GM18858 (cell line): ENCODE measurements around the gene MID1.

Source experiments
- ATAC-seq: cut with Tn5 transposase; IDR thresholded peaks from one replicate; pipeline ENCODE4 v1.9.1; 2021; ENCODE audit not compliant: unreplicated experiment

MID1 gene

GRCh38 chrX:10533696-10534365, 86.6 kb downstream of the MID1 start:
- ATAC-seq, result no peak

DNA sequence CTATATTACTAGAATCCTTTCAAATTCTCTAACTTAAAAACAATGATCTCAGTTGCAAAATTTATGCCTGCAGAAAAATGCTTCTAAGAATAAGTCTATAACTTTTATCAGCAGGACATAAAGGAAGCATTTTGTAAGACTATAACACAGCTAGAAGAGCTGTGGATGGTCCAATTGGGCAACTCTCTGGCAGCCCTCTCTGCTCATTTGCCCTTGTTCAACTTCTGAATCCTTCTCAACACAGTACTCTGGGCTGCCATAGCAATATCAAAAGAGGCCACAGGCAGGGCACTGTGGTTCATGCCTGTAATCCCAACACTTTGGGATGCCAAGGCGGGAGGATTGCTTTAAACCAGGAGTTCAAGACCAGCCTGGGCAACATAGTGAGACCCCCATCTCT, 88.5 kb downstream of the MID1 start:
- ATAC-seq, result no peak

GRCh38 chrX:10529344-10529743, 91.0 kb downstream of the MID1 start:
- no peak for ATAC-seq

GRCh38 chrX:10526451-10526850, 93.9 kb downstream of the MID1 start:
- ATAC-seq, result no peak

DNA sequence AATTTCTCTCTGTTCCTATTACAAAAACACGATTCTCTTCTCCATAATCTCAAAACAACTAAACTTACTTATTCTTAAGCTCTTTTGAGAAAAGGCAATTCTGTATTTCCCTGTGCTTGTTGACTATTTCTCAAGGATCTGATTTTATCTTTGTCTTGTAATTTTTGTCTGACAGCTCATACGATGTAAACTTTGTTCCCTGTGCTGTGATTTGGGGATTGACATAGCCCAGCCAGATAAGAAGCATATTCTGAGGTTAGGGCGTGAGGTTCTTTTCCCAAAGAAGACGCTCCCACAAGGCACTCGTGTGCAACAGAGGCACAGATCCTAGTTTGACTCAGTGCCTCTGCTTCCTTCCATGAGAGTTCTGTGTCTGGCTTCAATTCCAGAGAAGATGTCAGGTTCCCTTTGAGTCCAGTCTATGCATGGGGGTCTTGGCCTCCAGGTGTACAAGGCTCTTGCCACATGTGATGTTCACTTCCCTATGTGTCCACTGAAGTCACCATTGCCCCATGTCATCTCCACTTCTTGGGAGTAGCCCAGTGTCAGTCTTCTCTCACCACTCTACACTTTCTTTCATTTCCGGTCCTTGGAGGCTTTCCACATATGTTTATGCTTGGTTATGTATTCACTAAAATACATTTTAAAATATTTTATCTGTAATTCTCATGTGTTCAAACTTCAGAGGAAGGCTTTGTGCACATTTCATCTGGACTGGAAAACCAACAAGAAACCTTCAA, 94.8 kb downstream of the MID1 start:
- no peak for ATAC-seq

DNA sequence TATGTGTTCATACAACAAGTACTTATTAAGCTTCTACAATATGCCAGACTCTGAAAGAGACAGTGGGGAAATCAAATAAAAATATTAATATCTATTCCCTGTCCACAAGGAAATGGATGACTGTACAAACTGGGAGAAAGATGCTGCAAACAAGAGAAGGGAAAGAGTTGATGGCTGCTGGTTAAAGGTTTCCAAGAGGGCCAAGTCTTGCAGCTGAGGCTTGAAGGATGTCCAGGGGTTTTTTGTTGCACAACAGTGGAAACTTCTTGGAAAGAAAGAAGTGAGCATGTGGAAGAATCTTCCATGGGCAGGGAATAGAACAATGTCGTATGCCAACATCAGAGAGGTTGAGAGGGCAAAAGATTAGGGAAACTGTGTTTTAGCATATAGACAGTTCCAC, 95.8 kb downstream of the MID1 start:
- no peak for ATAC-seq

- no peak for ATAC-seq
These were observed 100.6 kb downstream of the MID1 start for GRCh38 chrX:10519761-10520160.

- ATAC-seq, result no peak
These were observed 101.1 kb downstream of the MID1 start for GRCh38 chrX:10519278-10519677.

- ATAC-seq, result no peak
These were observed 102.3 kb downstream of the MID1 start for GRCh38 chrX:10518073-10518472.

DNA sequence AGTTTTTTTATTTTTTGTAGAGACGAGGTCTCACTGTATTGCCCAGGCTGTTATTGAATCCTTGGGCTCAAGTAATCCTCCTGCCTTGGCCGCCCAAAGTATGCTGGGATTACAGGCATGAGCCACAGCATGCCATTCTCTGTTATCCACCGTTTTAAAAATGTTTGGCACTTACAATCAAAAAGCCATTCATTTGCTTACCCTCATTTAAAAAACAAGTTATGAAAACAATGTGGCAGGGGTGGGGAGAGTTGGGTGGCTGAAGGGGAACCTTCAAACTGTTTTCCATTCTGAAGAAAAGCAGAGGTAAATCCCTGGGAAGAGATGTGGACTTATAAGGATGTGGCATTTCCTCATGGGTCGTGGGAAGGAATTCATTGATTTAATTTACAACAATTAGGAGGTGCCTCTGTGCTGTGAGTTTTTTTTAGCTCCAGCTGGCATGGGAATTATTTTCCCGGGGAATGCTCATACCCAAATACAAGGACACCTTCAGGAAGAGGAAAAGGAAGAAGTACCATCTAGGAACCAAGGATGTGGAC, 103.5 kb downstream of the MID1 start:
- ATAC-seq, result no peak

GRCh38 chrX:10514891-10515290, 105.5 kb downstream of the MID1 start:
- ATAC-seq, result no peak

DNA sequence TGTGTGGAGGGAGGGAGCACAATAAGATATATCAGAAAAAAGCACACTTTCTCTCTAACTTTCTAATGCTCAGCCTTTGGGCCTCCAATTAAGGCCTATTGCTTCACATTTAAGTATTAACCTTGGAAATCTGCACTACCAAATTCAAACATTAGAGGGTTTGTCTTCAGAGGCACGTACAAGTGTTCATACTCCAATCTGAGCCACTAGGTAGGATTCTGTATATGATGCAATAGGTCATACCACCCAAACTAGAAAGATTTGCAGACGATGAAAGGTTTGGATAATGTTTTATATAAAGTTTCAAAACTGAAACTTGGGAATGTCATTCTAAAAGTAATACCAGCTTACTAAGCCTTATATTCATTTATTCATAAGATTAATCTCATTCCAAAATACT, 106.4 kb downstream of the MID1 start:
- ATAC-seq, result no peak

DNA sequence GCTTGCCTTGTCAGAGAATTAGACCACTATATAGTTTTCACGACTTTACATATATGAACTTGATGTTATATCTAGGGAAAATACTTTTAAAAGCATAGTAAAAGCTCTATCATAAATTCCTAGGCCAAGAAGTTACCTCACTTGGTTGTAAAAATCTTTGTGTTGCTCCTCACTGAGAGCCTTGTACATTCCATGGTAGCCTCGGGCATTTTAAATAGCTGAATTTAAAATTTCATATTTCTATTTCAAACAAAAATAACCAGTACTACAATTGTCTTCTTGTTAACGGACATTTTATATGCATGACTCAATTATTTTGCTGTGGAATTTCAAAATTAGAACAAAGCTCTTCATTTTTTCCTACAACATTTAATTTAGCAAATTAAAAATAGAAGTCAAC, 107.6 kb downstream of the MID1 start:
- ATAC-seq, result no peak

DNA sequence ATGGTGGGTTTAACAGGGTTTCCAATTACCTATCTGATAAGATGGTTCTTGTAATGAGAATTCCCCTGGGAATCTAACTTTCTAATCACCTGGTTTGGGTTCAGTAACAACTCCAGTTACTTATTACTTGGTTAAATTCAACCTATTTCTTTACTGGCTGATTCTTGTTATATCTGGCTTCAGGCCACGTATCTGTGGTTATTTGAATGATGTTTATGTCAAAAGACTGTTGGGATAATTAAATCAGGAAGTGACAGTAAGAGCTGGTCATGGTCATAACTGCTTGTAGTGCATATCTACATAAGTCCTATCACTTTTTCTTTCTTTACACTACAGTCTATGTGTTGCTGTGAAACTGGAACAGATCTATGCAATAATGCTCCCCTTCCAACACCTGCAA, 108.1 kb downstream of the MID1 start:
- ATAC-seq, result no peak

DNA sequence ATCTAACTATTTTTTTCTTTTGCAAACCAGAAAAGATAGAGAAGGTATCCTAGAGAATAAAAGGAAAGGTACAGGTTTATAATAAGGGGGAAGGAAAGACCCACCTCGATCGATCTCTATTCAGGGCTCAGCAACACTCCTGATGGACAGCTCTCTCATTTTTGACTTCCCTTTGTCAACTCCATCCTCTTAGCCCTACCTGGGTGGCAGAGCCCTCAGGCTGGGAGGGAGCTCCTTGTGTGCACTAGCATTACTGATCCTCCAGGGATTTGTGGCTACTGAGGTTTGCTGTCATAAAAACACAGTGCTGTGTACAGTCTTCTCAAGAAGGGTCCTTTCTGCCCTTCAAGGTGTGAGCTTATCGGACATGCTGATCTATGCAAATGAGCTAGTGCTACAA, 111.0 kb downstream of the MID1 start:
- no peak for ATAC-seq

GRCh38 chrX:10508891-10509290, 111.5 kb downstream of the MID1 start:
- ATAC-seq, result no peak

GRCh38 chrX:10507876-10508275, 112.5 kb downstream of the MID1 start:
- no peak for ATAC-seq

DNA sequence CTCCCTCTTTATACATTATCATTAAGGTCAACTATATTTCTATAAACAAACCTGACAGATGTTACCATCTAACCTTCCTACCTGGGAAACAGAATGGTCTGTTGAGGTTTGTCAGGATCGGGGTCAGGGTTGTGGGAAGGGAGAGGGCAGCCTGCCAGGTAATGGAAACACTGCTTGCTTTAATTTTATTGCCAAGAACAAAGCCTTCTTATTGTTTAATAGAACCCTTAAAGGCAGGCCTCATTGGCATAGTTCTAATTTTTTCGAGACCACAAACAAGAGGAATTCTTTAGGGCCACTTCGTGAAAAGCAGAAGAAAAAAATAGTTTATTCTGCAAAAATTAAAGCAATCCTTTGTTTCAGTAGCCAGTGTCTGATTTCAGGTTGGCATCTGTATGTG, 113.2 kb downstream of the MID1 start:
- ATAC-seq, result no peak

DNA sequence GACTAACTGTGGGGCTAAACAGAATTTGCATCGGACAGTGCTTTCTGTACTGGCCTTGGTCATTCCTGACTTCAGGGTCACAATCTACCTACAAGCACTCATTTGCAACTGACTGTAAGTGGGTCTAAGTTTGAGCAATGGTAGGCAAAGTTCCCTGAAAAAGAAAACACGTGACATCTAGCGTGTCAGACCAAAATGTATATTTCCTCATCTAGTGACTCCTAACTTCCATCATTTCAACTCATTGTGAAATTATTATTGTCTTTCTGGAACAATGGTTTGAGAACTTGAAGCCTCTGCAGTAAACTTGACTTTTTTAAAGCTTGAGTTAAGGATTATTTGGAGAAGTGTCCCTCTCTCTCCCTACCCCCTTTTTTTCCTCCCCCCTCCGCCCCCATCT, 113.6 kb downstream of the MID1 start:
- ATAC-seq, result no peak

GRCh38 chrX:10505726-10506125, 114.7 kb downstream of the MID1 start:
- no peak for ATAC-seq

DNA sequence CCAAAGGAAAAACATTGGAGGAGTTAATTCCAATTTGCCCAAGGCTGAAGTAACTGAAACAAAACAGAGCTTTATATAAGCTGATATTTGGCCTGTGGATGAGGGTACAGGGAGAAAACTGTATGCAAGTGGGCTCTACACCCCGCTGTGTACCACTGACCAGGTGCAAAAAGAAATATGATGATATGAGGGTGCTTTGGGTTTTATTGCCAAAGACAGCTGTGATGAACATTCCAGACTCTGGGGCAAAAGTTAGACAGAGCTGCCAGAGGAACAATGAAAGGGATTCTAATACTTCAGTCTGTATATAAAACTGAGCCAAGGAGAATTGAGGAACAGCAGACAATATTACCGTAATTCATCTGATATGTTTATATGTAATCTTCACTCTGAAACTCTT, 117.4 kb downstream of the MID1 start:
- no peak for ATAC-seq

GRCh38 chrX:10501611-10502010, 118.8 kb downstream of the MID1 start:
- no peak for ATAC-seq
